ENCODE data around the gene TSPEAR.

GRCh38 chr21:44486302-44486701 lies 225.1 kb downstream of the TSPEAR start:
- TF ChIP-seq CTCF (IDR thresholded peaks at IDR 0.05) (no peak), POLR2A (IDR thresholded peaks at IDR 0.05) (no peak)

All from testis (tissue), 2 donors.